Activated CD4-positive, alpha-beta memory T cell treated with anti-CD3 and anti-CD28 coated beads for 36 hours (primary cell): ENCODE measurements around the gene CPSF4. TPM values are rescaled to one million over a fixed set of nuclear protein-coding genes. Genes with fewer than 3 reads are reported as not detected.
A peak's percentile ranks its signal among the peaks of the same experiment; 100 is the strongest.
"Not testable (repeated sequence)": the region's sequence is repeated elsewhere in the genome, so short reads cannot be mapped to it uniquely, and the experiment has no call there.

Experiments used
- CTCF ChIA-PET: fragments of 350-600 bp; sonication (Branson Sonifier 250); formaldehyde crosslinking; loops from one replicate; lab custom pipeline; 2021; ENCODE audit warnings: antibody characterized with exemption, inconsistent platforms; lab: Charles Lee
- POLR2A ChIA-PET: fragments of 350-600 bp; sonication (Branson Sonifier 250); formaldehyde crosslinking; loops from one replicate; lab custom pipeline; 2021; ENCODE audit warnings: antibody characterized with exemption; lab: Charles Lee
- DNase-seq: peaks from one replicate; pipeline ENCODE4 v3.0.0-alpha.2; 2020
- H3K27ac Mint-ChIP-seq: one replicate; pipeline ENCODE4 v1.8.0; 2021; ENCODE audit warnings: mixed read lengths
- H3K27me3 Mint-ChIP-seq: one replicate; pipeline ENCODE4 v1.8.0; 2021; ENCODE audit warnings: mixed read lengths
- H3K36me3 Mint-ChIP-seq: one replicate; pipeline ENCODE4 v1.8.0; 2021; ENCODE audit warnings: mixed read lengths
- H3K4me1 Mint-ChIP-seq: one replicate; pipeline ENCODE4 v1.8.0; 2021; ENCODE audit warnings: low read depth, mixed read lengths
- H3K4me3 Mint-ChIP-seq: one replicate; pipeline ENCODE4 v1.8.0; 2021; ENCODE audit warnings: mild to moderate bottlenecking, mixed read lengths
- H3K9me3 Mint-ChIP-seq: one replicate; pipeline ENCODE4 v1.8.0; 2021; ENCODE audit warnings: mixed read lengths
- intact Hi-C: fragments of 100-400 bp; cut with micrococcal nuclease; formaldehyde crosslinking; loops from one replicate; pipeline ENCODE4 v1.15.1; 2023
- total RNA-seq, 2 experiments: library from RNA; stranded (reverse); gene quantifications; one replicate each; pipeline ENCODE4 v1.2.3, GENCODE V29; 2021

CPSF4 gene
- total RNA-seq, 2 experiments from 2014 or later = 57.7 to 60.3 TPM

DNA sequence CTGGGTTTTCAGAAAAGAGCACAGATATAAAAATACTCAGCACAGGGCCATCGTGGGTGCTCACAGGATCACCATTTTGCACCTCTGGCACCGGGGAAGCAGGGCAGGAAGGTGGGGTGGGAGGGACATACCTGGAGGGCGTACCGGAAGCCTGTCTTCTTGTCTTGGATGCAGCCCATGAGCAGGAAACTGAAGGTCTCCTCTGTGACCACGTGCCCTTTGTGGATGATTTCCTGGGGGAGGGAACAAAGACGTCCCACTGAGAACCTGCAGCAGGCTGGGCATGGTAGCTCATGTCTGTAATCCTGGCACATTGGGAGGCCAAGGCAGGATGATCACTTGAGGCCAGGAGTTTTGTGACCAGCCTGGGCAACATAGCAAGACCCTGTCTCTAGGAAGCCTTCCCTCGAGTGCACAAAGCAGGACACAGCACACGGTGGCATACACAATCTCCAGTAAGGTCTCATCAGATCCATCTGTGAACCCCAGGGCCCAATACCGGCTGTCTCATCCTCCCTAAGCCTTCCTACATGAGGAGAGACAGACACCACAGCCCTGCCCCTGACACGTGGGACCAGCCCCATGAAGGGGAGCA is 9.7 kb upstream of the CPSF4 start:
- CTCF ChIA-PET = no interaction called here
- DNase-seq = no peak
- H3K4me3 Mint-ChIP-seq = no peak overlapping the region
- no peak overlapping the region for H3K27ac Mint-ChIP-seq
- no peaks in the 10 kb centered on the region for H3K9me3 Mint-ChIP-seq
- intact Hi-C loops = no loop called here
- no peaks in the 10 kb centered on the region for H3K4me1 Mint-ChIP-seq
- H3K27me3 Mint-ChIP-seq = no peaks in the 10 kb centered on the region
- POLR2A ChIA-PET = no interaction called here
- peaks cover 13% of the 10 kb centered on the region for H3K36me3 Mint-ChIP-seq

GRCh38 chr7:99429756-99430155 is 9.0 kb upstream of the CPSF4 start:
- H3K4me1 Mint-ChIP-seq = no peaks in the 10 kb centered on the region
- no peaks in the 10 kb centered on the region for H3K27me3 Mint-ChIP-seq
- CTCF ChIA-PET = interaction anchor here (0.6 kb wide), 1 partner anchor 8 kb away, joined by 4 read pairs; no protein-coding TSS in a partner anchor
- POLR2A ChIA-PET = no interaction called here
- intact Hi-C loops = no loop called here
- H3K27ac Mint-ChIP-seq = no peak overlapping the region
- no peak overlapping the region for H3K4me3 Mint-ChIP-seq
- no peaks in the 10 kb centered on the region for H3K9me3 Mint-ChIP-seq
- H3K36me3 Mint-ChIP-seq = peaks cover 13% of the 10 kb centered on the region
- no peak for DNase-seq

DNA sequence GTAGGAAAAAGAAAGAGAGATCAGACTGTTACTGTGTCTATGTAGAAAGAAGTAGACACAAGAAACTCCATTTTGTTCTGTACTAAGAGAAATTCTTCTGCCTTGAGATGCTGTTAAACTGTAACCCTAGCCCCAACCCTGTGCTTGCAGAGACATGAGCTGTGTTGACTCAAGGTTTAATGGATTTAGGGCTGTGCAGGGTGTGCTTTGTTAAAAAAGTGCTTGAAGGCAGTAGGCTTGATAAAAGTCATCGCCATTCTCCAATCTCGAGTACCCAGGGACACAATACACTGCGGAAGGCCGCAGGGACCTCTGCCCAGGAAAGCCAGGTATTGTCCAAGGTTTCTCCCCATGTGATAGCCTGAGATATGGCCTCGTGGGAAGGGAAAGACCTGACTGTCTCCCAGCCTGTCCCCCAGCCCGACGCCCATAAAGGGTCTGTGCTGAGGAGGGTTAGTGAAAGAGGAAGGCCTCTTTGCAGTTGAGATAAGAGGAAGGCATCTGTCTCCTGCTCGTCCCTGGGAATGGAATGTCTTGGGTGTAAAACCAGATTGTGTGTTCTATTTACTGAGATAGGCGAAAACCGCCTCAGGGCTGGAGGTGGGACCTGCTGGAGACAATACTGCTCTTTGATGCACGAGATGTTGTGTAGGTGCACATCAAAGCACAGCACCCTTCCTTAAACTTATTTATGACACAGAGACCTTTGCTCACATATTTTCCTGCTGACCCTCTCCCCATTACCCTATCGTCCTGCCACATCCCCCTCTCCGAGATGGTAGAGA is 6.8 kb upstream of the CPSF4 start:
- H3K4me1 Mint-ChIP-seq, H3K4me3 Mint-ChIP-seq, DNase-seq, H3K9me3 Mint-ChIP-seq, CTCF ChIA-PET, intact Hi-C loops, H3K27me3 Mint-ChIP-seq, POLR2A ChIA-PET, H3K27ac Mint-ChIP-seq: not testable (repeated sequence)
- H3K36me3 Mint-ChIP-seq = peaks cover 14% of the 10 kb centered on the region

- H3K9me3 Mint-ChIP-seq = no peaks in the 10 kb centered on the region
- peaks cover 12% of the 10 kb centered on the region for H3K36me3 Mint-ChIP-seq
- intact Hi-C loops = no loop called here
- no peak for DNase-seq
- no peaks in the 10 kb centered on the region for H3K27me3 Mint-ChIP-seq
- CTCF ChIA-PET = no interaction called here
- no peak overlapping the region for H3K27ac Mint-ChIP-seq
- POLR2A ChIA-PET = no interaction called here
- no peak overlapping the region for H3K4me3 Mint-ChIP-seq
- peaks cover 10% of the 10 kb centered on the region for H3K4me1 Mint-ChIP-seq
These were observed 5.6 kb upstream of the CPSF4 start for GRCh38 chr7:99433158-99433557.

DNA sequence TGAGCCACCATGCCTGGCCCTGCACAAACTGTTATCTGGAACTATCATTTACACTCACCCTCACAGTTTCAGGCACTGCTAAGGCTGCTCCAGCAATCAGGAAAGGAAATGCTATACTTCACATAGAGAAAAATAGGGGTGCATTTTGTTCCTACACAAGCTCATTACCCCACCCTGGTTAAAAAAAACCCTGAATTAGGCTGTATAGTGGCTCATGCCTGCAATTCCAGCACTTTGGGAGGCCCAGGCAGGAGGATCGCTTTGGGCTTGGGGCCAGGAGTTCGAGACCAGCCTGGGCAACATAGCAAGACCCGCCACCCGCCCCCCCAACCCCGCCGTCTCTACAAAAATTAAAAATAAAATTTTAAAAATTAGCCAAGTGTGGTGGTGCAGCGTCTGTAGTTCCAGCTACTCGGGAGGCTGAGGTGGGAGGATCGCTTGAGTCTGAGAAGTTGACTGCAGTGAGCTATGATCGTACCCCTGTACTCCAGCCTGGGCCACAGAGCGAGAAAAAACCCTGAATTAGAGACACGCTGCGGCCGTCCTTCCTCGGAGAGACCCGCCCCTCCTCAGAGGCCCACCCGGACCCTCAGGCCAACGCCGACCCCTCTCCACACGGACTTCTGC is 684 bp upstream of the CPSF4 start:
- no peak for DNase-seq
- ChIA-PET CTCF (interaction anchor here (0.6 to 1.0 kb wide), 3 partner anchors 8 to 611 kb away, joined by 3 to 4 read pairs (median 4); no protein-coding TSS in a partner anchor), POLR2A (interaction anchor here (0.5 to 2.0 kb wide), 5 partner anchors 14 to 120 kb away, joined by 3 to 7 read pairs (median 4); partner anchors contain the start of genes BUD31, PDAP1 and ZNF655)
- Mint-ChIP-seq H3K36me3 (peaks cover 20% of the 10 kb centered on the region), H3K9me3 (no peaks in the 10 kb centered on the region), H3K27ac (peak overlapping the region; percentile 95), H3K4me1 (peaks cover 32% of the 10 kb centered on the region), H3K27me3 (no peaks in the 10 kb centered on the region), H3K4me3 (peak overlapping the region; percentile 99)
- intact Hi-C loops = loop anchor here (1.0 to 2.0 kb wide), 4 partner anchors 30 to 67 kb away; partner anchors contain the start of genes BUD31, PDAP1, ZKSCAN5 and ZNF789

DNA sequence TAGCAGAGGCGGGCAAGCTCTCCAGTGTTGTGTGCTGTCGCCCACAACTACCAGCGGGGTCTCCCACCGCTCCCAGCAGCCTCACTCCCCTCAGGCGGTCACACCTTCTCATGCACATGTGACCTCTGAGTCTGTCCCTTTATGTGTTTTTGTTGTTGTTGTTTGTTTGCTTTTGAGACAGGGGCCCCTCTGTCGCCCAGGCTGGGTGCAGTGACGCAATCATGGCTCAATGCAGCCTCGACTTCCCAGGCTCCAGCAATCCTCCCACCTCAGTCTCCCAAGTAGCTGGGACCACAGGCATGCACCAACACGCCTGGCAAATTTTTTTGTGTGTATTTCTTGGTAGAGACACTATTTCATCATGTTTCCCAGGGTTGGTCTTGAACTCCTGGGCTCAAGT is 1.5 kb downstream of the CPSF4 start:
- Mint-ChIP-seq H3K9me3 (no peaks in the 10 kb centered on the region), H3K4me1 (peaks cover 35% of the 10 kb centered on the region), H3K27me3 (no peaks in the 10 kb centered on the region), H3K27ac (no peak overlapping the region), H3K36me3 (peaks cover 20% of the 10 kb centered on the region), H3K4me3 (peak overlapping the region; percentile 99)
- CTCF ChIA-PET = no interaction called here
- no peak for DNase-seq
- POLR2A ChIA-PET = no interaction called here
- intact Hi-C loops = no loop called here

GRCh38 chr7:99446096-99446495 is 7.4 kb downstream of the CPSF4 start:
- Mint-ChIP-seq H3K36me3 (peaks cover 44% of the 10 kb centered on the region), H3K9me3 (no peaks in the 10 kb centered on the region), H3K27ac (no peak overlapping the region), H3K27me3 (no peaks in the 10 kb centered on the region), H3K4me1 (peaks cover 10% of the 10 kb centered on the region), H3K4me3 (no peak overlapping the region)
- ChIA-PET POLR2A (no interaction called here), CTCF (no interaction called here)
- intact Hi-C loops = no loop called here
- no peak for DNase-seq

DNA sequence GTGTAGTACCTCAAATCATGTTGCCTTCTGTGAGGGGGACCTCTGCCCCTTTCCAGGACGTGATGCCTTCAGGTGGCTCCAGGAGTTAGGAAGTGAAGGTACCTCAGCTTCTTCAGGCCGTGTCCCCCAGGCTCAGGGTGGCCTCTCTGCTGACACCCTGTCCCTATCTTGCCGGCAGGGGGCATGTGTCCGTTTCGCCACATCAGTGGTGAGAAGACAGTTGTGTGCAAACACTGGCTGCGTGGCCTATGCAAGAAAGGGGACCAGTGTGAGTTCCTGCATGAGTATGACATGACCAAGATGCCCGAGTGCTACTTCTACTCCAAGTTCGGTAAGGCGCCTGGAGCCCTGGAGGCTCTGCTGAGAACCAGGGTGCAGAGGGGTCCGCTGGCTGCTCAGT is 9.2 kb downstream of the CPSF4 start:
- POLR2A ChIA-PET = no interaction called here
- peaks cover 39% of the 10 kb centered on the region for H3K36me3 Mint-ChIP-seq

GRCh38 chr7:99448855-99449254 is 10.1 kb downstream of the CPSF4 start:
- Mint-ChIP-seq H3K27me3 (no peaks in the 10 kb centered on the region), H3K27ac (no peak overlapping the region), H3K36me3 (peaks cover 37% of the 10 kb centered on the region), H3K9me3 (no peaks in the 10 kb centered on the region), H3K4me3 (no peak overlapping the region), H3K4me1 (no peaks in the 10 kb centered on the region)
- CTCF ChIA-PET = interaction anchor here (1.1 kb wide), 1 partner anchor 33 kb away, joined by 3 read pairs; no protein-coding TSS in a partner anchor
- intact Hi-C loops = no loop called here
- no peak for DNase-seq
- POLR2A ChIA-PET = interaction anchor here (0.6 kb wide), 2 partner anchors 40 to 429 kb away, joined by 3 to 4 read pairs; no protein-coding TSS in a partner anchor

More for the DNA sequence above, 9.2 kb downstream of the CPSF4 start:
- Mint-ChIP-seq H3K27me3 (no peaks in the 10 kb centered on the region), H3K4me3 (no peak overlapping the region), H3K27ac (no peak overlapping the region), H3K9me3 (no peaks in the 10 kb centered on the region), H3K4me1 (peaks cover 4% of the 10 kb centered on the region)
- DNase-seq = peak; percentile 21
- intact Hi-C loops = no loop called here
- CTCF ChIA-PET = no interaction called here

DNA sequence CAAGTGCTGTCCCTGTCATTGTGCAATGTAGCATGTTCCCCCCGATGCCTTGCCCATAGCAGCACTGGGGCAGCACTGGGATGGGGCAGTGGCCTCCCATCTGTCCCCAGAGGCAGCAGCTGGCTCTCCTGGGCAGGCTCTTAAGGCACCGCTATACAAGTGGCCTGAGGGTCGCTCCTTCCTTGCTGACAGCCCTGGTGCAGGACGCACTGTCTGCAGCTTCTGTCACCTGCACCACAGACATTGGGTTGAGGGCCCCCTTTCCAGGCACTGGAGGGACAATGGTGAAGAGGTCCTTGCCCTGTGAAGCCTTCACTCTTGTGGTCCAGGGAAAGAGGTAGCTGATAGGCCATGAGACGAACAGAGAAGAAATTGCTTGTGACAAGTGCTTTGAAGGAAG is 10.6 kb downstream of the CPSF4 start:
- DNase-seq = no peak
- intact Hi-C loops = no loop called here
- Mint-ChIP-seq H3K4me1 (no peaks in the 10 kb centered on the region), H3K27ac (no peak overlapping the region), H3K27me3 (no peaks in the 10 kb centered on the region), H3K4me3 (no peak overlapping the region), H3K36me3 (peaks cover 39% of the 10 kb centered on the region), H3K9me3 (no peaks in the 10 kb centered on the region)
- CTCF ChIA-PET = interaction anchor here (0.7 to 1.1 kb wide), 2 partner anchors 15 to 33 kb away, joined by 3 read pairs; no protein-coding TSS in a partner anchor
- POLR2A ChIA-PET = interaction anchor here (0.6 to 1.5 kb wide), 3 partner anchors 10 to 428 kb away, joined by 3 to 4 read pairs (median 4); no protein-coding TSS in a partner anchor

DNA sequence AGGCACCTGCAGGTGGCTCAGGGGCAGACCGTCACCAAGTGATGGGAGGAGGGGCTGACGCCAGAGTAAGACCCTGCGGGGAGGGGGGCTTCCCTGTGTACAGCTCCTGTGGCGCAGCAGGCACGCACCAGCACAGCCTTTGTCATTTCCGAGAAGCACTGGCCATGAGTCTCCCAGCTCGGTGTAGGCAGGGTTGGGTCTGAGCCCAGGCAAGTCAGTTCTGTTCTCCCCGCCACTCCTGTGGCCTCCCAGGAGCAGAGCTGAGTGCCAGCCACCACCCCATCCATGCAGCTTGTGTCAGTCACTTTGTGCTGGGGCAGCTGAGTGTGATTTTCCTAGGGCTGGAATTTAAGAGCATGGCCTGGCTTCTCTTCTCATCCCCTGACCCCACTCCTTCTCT is 13.2 kb downstream of the CPSF4 start:
- ChIA-PET CTCF (interaction anchor here (0.5 kb wide), 1 partner anchor 1481 kb away, joined by 4 read pairs; no protein-coding TSS in a partner anchor), POLR2A (no interaction called here)
- Mint-ChIP-seq H3K4me3 (no peak overlapping the region), H3K9me3 (no peaks in the 10 kb centered on the region), H3K27me3 (no peaks in the 10 kb centered on the region), H3K36me3 (peaks cover 29% of the 10 kb centered on the region), H3K4me1 (no peaks in the 10 kb centered on the region), H3K27ac (no peak overlapping the region)
- DNase-seq = no peak
- intact Hi-C loops = no loop called here

GRCh38 chr7:99452541-99452940 is 13.8 kb downstream of the CPSF4 start:
- Mint-ChIP-seq H3K4me1 (no peaks in the 10 kb centered on the region), H3K9me3 (no peaks in the 10 kb centered on the region), H3K36me3 (peaks cover 29% of the 10 kb centered on the region), H3K27me3 (no peaks in the 10 kb centered on the region), H3K27ac (no peak overlapping the region), H3K4me3 (no peak overlapping the region)
- intact Hi-C loops = no loop called here
- no peak for DNase-seq
- ChIA-PET POLR2A (no interaction called here), CTCF (no interaction called here)
